Esophagus squamous epithelium (tissue), 5 donors: ENCODE results near the gene PTCD3. TPM values are rescaled to one million over a fixed set of nuclear protein-coding genes. Genes with fewer than 3 reads are reported as not detected.

Experiments used
- DNase-seq: peaks from one replicate; lab custom pipeline; 2025; lab: John Stamatoyannopoulos, UW
- H3K27ac ChIP-seq, 4 donors: fragments of 200-600 bp; sonication (generic); one replicate each; pipeline ENCODE4 v1.5.1; 2016 to 2019; ENCODE audit warnings: mild to moderate bottlenecking in 1 of 4
- H3K27me3 ChIP-seq, 4 donors: fragments of 200-600 bp; sonication (generic); 1 replicate in 3 of 4; 2 replicates in 1 of 4; pipeline versions ENCODE4 v1.5.1 to v1.6.0; 2017 to 2021; ENCODE audit warnings: antibody characterized with exemption in 1 of 4
- H3K36me3 ChIP-seq, 3 donors: fragments of 200-600 bp; sonication (generic); one replicate each; pipeline ENCODE4 v1.5.1; 2016 to 2019
- H3K4me1 ChIP-seq, 3 donors: fragments of 200-600 bp; sonication (generic); one replicate each; pipeline ENCODE4 v1.5.1; 2017 to 2019
- H3K4me3 ChIP-seq, 4 donors: fragments of 200-600 bp; sonication (generic); 1 replicate in 3 of 4; 2 replicates in 1 of 4; pipeline ENCODE4 v1.5.1; 2016 to 2019; ENCODE audit warnings: mild to moderate bottlenecking in 2 of 4, moderate library complexity in 1 of 4
- H3K9me3 ChIP-seq, 3 donors: fragments of 200-600 bp; sonication (generic); one replicate each; pipeline ENCODE4 v1.5.1; 2016 to 2019
- POLR2A ChIP-seq, 4 donors: fragments of 450-650 bp; IDR thresholded peaks; one replicate each; pipeline ENCODE4 v1.6.1; 2017; ENCODE audit warnings: antibody characterized with exemption in 4 of 4, mild to moderate bottlenecking in 4 of 4, moderate library complexity in 3 of 4
- WGBS, 2 donors: methylation state at CpG; one replicate each; pipeline ENCODE4 v1.1.5; 2018; 5-methylcytosine and 5-hydroxymethylcytosine counted together
- intact Hi-C: fragments of 100-400 bp; cut with DNase I; formaldehyde crosslinking; loops from one replicate; pipeline ENCODE4 v1.15.0; 2022
- total RNA-seq, 4 donors: library from RNA; depleted of rRNA; stranded (reverse); fragments of >200 nt; gene quantifications; one replicate each; pipeline ENCODE4 v1.1.0, GENCODE V29; 2016
- TF ChIP-seq, protein P1 (sequence below), 6 experiments: fragments of 450-650 bp in 4 of 6; fragments of 200-600 bp in 2 of 6; sonication (generic) in 2 of 6; IDR thresholded peaks; one replicate each; pipeline ENCODE4 v1.5.1; 2016 to 2019; ENCODE audit warnings: antibody characterized with exemption in 6 of 6, mild to moderate bottlenecking in 4 of 6, moderate library complexity in 4 of 6
- donor health status: DM: yes; HTN: yes; CAD: no.

The PTCD3 gene
- total RNA-seq, 4 donors from 2014 or later, result 16.7 to 63.9 (median 53.1) TPM

- Histone ChIP-seq H3K36me3 (peaks cover 10 to 96% (median 22%) of the 10 kb centered on the region in 3 donors), H3K27me3 (no peaks in the 10 kb centered on the region), H3K27ac (no peak overlapping the region), H3K4me3 (no peak overlapping the region), H3K4me1 (no peaks in the 10 kb centered on the region), H3K9me3 (no peaks in the 10 kb centered on the region)
- WGBS, 2 donors, result 81 to 88% methylated on average over 2 of the region's 2 CpGs
- intact Hi-C loops, result no loop called here
- no peak for DNase-seq
- no peak for TF ChIP-seq POLR2A (IDR thresholded peaks at IDR 0.05)
- TF ChIP-seq, protein P1, sequence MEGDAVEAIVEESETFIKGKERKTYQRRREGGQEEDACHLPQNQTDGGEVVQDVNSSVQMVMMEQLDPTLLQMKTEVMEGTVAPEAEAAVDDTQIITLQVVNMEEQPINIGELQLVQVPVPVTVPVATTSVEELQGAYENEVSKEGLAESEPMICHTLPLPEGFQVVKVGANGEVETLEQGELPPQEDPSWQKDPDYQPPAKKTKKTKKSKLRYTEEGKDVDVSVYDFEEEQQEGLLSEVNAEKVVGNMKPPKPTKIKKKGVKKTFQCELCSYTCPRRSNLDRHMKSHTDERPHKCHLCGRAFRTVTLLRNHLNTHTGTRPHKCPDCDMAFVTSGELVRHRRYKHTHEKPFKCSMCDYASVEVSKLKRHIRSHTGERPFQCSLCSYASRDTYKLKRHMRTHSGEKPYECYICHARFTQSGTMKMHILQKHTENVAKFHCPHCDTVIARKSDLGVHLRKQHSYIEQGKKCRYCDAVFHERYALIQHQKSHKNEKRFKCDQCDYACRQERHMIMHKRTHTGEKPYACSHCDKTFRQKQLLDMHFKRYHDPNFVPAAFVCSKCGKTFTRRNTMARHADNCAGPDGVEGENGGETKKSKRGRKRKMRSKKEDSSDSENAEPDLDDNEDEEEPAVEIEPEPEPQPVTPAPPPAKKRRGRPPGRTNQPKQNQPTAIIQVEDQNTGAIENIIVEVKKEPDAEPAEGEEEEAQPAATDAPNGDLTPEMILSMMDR (IDR thresholded peaks at IDR 0.05), result no peak
These were observed 51.0 kb downstream of the PTCD3 start for GRCh38 chr2:86157009-86157556.

- Histone ChIP-seq H3K9me3 (no peaks in the 10 kb centered on the region), H3K36me3 (peaks cover 4 to 97% (median 23%) of the 10 kb centered on the region in 3 donors), H3K27ac (no peak overlapping the region), H3K4me3 (no peak overlapping the region), H3K27me3 (no peaks in the 10 kb centered on the region), H3K4me1 (no peaks in the 10 kb centered on the region)
- WGBS, 2 donors, result 85 to 90% methylated on average over 4 of the region's 4 CpGs
- no peak for DNase-seq
- intact Hi-C loops, result no loop called here
- TF ChIP-seq POLR2A (IDR thresholded peaks at IDR 0.05), result no peak
- TF ChIP-seq, protein P1 (IDR thresholded peaks at IDR 0.05), result no peak
These were observed 52.3 kb downstream of the PTCD3 start for GRCh38 chr2:86158286-86158685.

- DNase-seq, result no peak
- intact Hi-C loops, result no loop called here
- Histone ChIP-seq H3K4me3 (no peak overlapping the region), H3K36me3 (peaks cover 4 to 100% (median 28%) of the 10 kb centered on the region in 3 donors), H3K27me3 (no peaks in the 10 kb centered on the region), H3K27ac (no peak overlapping the region), H3K4me1 (no peaks in the 10 kb centered on the region), H3K9me3 (no peaks in the 10 kb centered on the region)
- TF ChIP-seq, protein P1 (IDR thresholded peaks at IDR 0.05), result no peak
- TF ChIP-seq POLR2A (IDR thresholded peaks at IDR 0.05), result no peak
- 90 to 93% methylated on average over 6 of the region's 6 CpGs for WGBS, 2 donors
These were observed 54.3 kb downstream of the PTCD3 start for GRCh38 chr2:86160156-86160952.

- TF ChIP-seq, protein P1 (IDR thresholded peaks at IDR 0.05), result no peak
- no peak for TF ChIP-seq POLR2A (IDR thresholded peaks at IDR 0.05)
- DNase-seq, result no peak
- no peaks in the 10 kb centered on the region for H3K4me1 ChIP-seq
- H3K9me3 ChIP-seq, result no peaks in the 10 kb centered on the region
- peaks cover 0 to 92% (median 8%) of the 10 kb centered on the region in 3 donors for H3K36me3 ChIP-seq
- intact Hi-C loops, result no loop called here
- no peak overlapping the region for H3K4me3 ChIP-seq
- 84% methylated on average over 4 of the region's 4 CpGs for WGBS, 2 donors
- no peaks in the 10 kb centered on the region for H3K27me3 ChIP-seq
- no peak overlapping the region for H3K27ac ChIP-seq
These were observed 64.4 kb downstream of the PTCD3 start for GRCh38 chr2:86170449-86170848.

GRCh38 chr2:86171295-86171694 lies 65.3 kb downstream of the PTCD3 start:
- TF ChIP-seq, protein P1 (IDR thresholded peaks at IDR 0.05), result no peak
- no peak for TF ChIP-seq POLR2A (IDR thresholded peaks at IDR 0.05)
- WGBS, 2 donors, result 93 to 95% methylated on average over 3 of the region's 3 CpGs
- Histone ChIP-seq H3K36me3 (peaks cover 0 to 92% (median 2%) of the 10 kb centered on the region in 3 donors), H3K27me3 (no peaks in the 10 kb centered on the region), H3K27ac (no peak overlapping the region), H3K4me3 (no peak overlapping the region), H3K4me1 (no peaks in the 10 kb centered on the region), H3K9me3 (no peaks in the 10 kb centered on the region)
- intact Hi-C loops, result no loop called here
- no peak for DNase-seq
